Loucy (cell line): Measurements from ENCODE around the gene SCFD1.
"Not testable (repeated sequence)": the region's sequence is repeated elsewhere in the genome, so short reads cannot be mapped to it uniquely, and the experiment has no call there.

ENCODE experiments used
- CTCF ChIP-seq: fragments of 200-600 bp; sonication (generic); conservative IDR thresholded peaks from 2 replicates; pipeline ENCODE4 v1.5.1; 2014; ENCODE audit warnings: mild to moderate bottlenecking, antibody characterized with exemption, low read length
- EZH2phosphoT487 ChIP-seq: fragments of 200-600 bp; IDR thresholded peaks from 2 replicates; pipeline ENCODE4 v1.6.1; 2018; ENCODE audit warnings: antibody characterized with exemption, mild to moderate bottlenecking, moderate library complexity, borderline replicate concordance

- TF ChIP-seq CTCF, EZH2phosphoT487: not testable (repeated sequence)
These were observed 45.8 kb upstream of the SCFD1 start for GRCh38 chr14:30576333-30576732.
